ENCODE data around the gene MYO1F.

MYO1F gene

DNA sequence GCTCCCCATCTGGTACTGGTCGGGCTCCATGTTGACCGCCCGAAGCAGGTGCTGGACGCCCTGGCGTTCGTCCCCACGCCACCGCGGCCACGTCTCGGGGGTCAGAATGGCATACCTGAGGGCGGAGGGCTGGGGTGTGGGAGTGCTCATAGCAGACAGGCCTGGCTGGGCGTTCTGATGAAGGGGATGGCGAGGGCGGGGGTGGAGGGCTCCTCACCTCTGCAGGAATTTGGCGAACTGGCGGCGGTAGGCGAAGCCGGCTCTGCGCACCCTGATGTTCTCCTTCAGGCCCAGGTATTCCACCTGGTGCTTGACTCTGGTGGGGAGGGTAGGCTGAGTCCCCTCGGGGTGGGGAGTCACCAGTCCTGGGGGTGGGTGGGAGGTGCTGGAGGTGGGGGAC lies 41.0 kb downstream of the MYO1F start:
- TF ChIP-seq, protein P1, sequence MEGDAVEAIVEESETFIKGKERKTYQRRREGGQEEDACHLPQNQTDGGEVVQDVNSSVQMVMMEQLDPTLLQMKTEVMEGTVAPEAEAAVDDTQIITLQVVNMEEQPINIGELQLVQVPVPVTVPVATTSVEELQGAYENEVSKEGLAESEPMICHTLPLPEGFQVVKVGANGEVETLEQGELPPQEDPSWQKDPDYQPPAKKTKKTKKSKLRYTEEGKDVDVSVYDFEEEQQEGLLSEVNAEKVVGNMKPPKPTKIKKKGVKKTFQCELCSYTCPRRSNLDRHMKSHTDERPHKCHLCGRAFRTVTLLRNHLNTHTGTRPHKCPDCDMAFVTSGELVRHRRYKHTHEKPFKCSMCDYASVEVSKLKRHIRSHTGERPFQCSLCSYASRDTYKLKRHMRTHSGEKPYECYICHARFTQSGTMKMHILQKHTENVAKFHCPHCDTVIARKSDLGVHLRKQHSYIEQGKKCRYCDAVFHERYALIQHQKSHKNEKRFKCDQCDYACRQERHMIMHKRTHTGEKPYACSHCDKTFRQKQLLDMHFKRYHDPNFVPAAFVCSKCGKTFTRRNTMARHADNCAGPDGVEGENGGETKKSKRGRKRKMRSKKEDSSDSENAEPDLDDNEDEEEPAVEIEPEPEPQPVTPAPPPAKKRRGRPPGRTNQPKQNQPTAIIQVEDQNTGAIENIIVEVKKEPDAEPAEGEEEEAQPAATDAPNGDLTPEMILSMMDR (IDR thresholded peaks at IDR 0.05; ENCODE audit: insufficient read depth, low read length, poor library complexity, severe bottlenecking), result no peak
- no peak for DNase-seq (ENCODE audit: extremely low read depth, insufficient read length)
- Histone ChIP-seq H3K4me3 (replicated peaks; ENCODE audit: low read depth, low read length) (no peak overlapping the region), H3K27me3 (replicated peaks; ENCODE audit: control insufficient read depth, insufficient read depth, low read length) (no peaks in the 10 kb centered on the region), H3K36me3 (ENCODE audit: control insufficient read depth, insufficient read depth, low read length) (no peaks in the 10 kb centered on the region)

DNA sequence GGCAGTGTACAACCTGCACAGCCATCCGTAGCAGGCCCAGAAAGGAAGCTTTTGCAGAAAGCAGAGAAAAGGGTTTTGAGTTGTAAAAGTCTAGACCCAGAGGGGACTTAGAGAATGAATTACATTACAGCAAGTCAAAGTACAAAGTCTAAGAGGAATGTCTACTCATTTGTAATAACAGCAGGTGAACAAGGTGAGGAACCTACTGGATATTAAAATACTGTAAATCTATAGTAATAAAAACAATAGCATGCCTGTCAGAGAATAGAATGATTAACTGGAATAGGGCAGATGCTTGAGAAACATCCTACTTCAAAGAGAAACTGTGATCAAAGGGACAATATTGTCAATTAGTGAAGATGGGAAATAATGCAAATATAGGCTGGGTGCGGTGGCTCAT lies 45.0 kb downstream of the MYO1F start:
- no peaks in the 10 kb centered on the region for H3K36me3 ChIP-seq (ENCODE audit: control insufficient read depth, insufficient read depth, low read length)
- no peaks in the 10 kb centered on the region for H3K27me3 ChIP-seq (replicated peaks; ENCODE audit: control insufficient read depth, insufficient read depth, low read length)

DNA sequence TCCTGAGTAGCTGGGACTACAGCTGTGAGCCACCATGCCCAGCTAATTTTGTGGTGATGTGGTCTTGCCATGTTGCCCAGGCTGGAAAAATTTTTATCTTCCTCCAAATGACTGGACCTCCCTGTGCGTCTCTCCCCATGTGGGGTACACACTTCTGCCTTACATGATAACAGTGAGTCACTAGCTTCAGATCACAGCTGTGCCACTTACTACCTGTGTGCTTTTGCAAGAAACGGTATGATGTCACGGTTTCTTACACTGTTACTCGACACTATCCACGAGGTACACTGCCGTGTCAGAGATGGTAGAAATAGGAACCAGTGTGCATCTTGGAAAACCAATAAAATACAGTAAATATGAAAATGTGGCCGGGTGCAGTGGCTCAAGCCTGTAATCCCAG lies 45.8 kb downstream of the MYO1F start:
- no peak overlapping the region for H3K4me3 ChIP-seq (replicated peaks; ENCODE audit: low read depth, low read length)
- TF ChIP-seq, protein P1 (IDR thresholded peaks at IDR 0.05; ENCODE audit: insufficient read depth, low read length, poor library complexity, severe bottlenecking), result no peak

More for the DNA sequence above, 45.0 kb downstream of the MYO1F start:
- TF ChIP-seq, protein P1 (IDR thresholded peaks at IDR 0.05; ENCODE audit: insufficient read depth, low read length, poor library complexity, severe bottlenecking), result no peak
- DNase-seq (ENCODE audit: extremely low read depth, insufficient read length), result no peak
- no peak overlapping the region for H3K4me3 ChIP-seq (replicated peaks; ENCODE audit: low read depth, low read length)

DNA sequence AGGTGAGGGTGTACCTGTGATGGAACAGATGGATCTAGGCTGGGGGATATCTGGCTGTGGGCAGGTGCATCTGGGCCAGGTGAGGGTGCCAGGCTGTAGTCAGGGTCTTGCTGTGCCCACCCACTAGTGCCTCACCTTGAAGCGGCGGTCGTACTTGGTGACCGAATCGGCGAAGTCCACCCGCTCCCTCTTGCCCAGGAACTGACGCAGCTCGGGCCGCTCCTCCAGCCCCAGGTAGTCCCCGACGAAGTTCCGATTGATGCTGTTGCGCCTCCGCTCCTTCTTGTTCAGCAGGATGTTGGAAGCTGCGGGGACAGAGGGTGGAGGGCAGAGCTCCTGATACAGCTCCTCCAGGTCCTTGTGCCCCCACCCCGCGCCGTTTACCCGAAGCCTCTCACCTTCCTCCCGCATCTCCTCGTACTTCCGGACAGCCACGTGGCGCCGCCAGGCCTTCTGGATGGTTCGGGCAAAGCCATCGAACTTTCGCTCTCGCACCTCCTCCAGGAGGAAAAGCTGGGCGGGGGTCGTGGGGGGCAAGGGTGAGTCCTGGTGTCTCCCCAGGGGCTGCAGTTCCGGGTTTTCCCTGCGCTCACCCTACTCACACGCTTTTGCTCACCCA lies 47.1 kb downstream of the MYO1F start:
- no peak overlapping the region for H3K4me3 ChIP-seq (replicated peaks; ENCODE audit: low read depth, low read length)
- TF ChIP-seq, protein P1 (IDR thresholded peaks at IDR 0.05; ENCODE audit: insufficient read depth, low read length, poor library complexity, severe bottlenecking), result no peak
- DNase-seq (ENCODE audit: extremely low read depth, insufficient read length), result no peak
- no peaks in the 10 kb centered on the region for H3K36me3 ChIP-seq (ENCODE audit: control insufficient read depth, insufficient read depth, low read length)
- no peaks in the 10 kb centered on the region for H3K27me3 ChIP-seq (replicated peaks; ENCODE audit: control insufficient read depth, insufficient read depth, low read length)

More for the DNA sequence above, 45.8 kb downstream of the MYO1F start:
- DNase-seq (ENCODE audit: extremely low read depth, insufficient read length), result no peak
- H3K36me3 ChIP-seq (ENCODE audit: control insufficient read depth, insufficient read depth, low read length), result no peaks in the 10 kb centered on the region
- H3K27me3 ChIP-seq (replicated peaks; ENCODE audit: control insufficient read depth, insufficient read depth, low read length), result no peaks in the 10 kb centered on the region

DNA sequence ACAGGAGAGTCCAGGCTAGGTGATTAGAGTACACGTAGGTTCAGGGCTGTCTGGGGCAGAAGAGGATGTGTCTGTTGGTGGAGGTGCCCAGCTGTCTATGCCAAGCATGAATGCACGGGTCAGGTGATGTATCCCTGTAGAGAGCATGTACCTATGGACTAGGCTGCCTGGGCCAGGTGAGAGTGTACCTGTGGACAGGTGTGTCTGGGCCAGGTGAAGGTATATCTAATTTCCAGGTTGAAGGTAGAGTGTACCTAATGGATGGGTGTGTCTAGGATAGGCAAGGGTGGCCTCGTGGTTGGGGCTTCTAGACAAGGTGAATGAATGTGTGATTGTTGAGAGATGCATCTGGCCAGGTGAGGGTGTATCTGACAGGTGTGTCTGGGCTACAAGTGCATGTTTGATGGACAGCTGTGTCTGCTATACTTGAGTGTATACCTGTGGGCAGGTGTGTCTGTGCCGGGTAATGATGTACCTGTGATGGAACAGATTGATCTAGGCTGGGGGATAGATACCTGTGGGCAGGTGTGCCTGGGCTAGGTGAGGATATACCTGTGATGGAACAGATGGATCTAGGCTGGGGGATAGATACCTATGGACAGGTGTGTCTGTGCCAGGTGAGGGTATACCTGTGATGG lies 47.8 kb downstream of the MYO1F start:
- TF ChIP-seq, protein P1 (IDR thresholded peaks at IDR 0.05; ENCODE audit: insufficient read depth, low read length, poor library complexity, severe bottlenecking), result no peak
- Histone ChIP-seq H3K36me3 (ENCODE audit: control insufficient read depth, insufficient read depth, low read length) (no peaks in the 10 kb centered on the region), H3K27me3 (replicated peaks; ENCODE audit: control insufficient read depth, insufficient read depth, low read length) (no peaks in the 10 kb centered on the region), H3K4me3 (replicated peaks; ENCODE audit: low read depth, low read length) (no peak overlapping the region)
- DNase-seq (ENCODE audit: extremely low read depth, insufficient read length), result no peak
